Peyer's patch (tissue), 4 donors: ENCODE measurements around the gene RPS10. TPM values are rescaled to one million over a fixed set of nuclear protein-coding genes. Genes with fewer than 3 reads are reported as not detected.
"Not testable (repeated sequence)": the region's sequence is repeated elsewhere in the genome, so short reads cannot be mapped to it uniquely, and the experiment has no call there.

ENCODE experiments used
- DNase-seq, 3 donors: peaks; one replicate each; pipeline ENCODE4 v3.0.0-alpha.2; 2017 to 2019
- H3K27ac ChIP-seq, 4 donors: fragments of 200-600 bp; sonication (generic); one replicate each; pipeline ENCODE4 v1.5.1; 2016 to 2019
- H3K27me3 ChIP-seq, 2 donors: fragments of 200-600 bp; sonication (generic); one replicate each; pipeline ENCODE4 v1.5.1; 2019
- H3K36me3 ChIP-seq, 3 donors: fragments of 200-600 bp; sonication (generic); one replicate each; pipeline ENCODE4 v1.5.1; 2016 to 2019
- H3K4me1 ChIP-seq, 4 donors: fragments of 200-600 bp; sonication (generic); one replicate each; pipeline ENCODE4 v1.5.1; 2016 to 2019
- H3K4me3 ChIP-seq, 4 donors: fragments of 200-600 bp; sonication (generic); 1 replicate in 3 of 4; 2 replicates in 1 of 4; pipeline ENCODE4 v1.5.1; 2016 to 2019; ENCODE audit warnings: mild to moderate bottlenecking in 1 of 4
- H3K9me3 ChIP-seq, 4 donors: fragments of 200-600 bp; sonication (generic); one replicate each; pipeline ENCODE4 v1.5.1; 2016 to 2019; ENCODE audit warnings: mild to moderate bottlenecking in 1 of 4
- CTCF ChIP-seq, 6 experiments: fragments of 450-650 bp in 4 of 6; fragments of 200-600 bp in 2 of 6; sonication (generic) in 1 of 6; IDR thresholded peaks; one replicate each; pipeline ENCODE4 v1.5.1; 2017 to 2019; ENCODE audit warnings: antibody characterized with exemption in 6 of 6, mild to moderate bottlenecking in 3 of 6, moderate library complexity in 1 of 6
- POLR2A ChIP-seq, 2 donors: fragments of 450-650 bp; IDR thresholded peaks; one replicate each; pipeline ENCODE4 v1.5.1; 2017; ENCODE audit warnings: antibody characterized with exemption in 2 of 2, mild to moderate bottlenecking in 2 of 2, moderate library complexity in 2 of 2
- total RNA-seq, 4 donors: library from RNA; depleted of rRNA; stranded (reverse); fragments of >200 nt; gene quantifications; one replicate each; pipeline ENCODE4 v1.1.0, GENCODE V29; 2016

RPS10 gene
- total RNA-seq, 4 donors from 2014 or later, result 729 to 2,642 (median 1,002) TPM

- H3K36me3 ChIP-seq, result no peaks in the 10 kb centered on the region
- TF ChIP-seq CTCF (IDR thresholded peaks at IDR 0.05) (no peak), POLR2A (IDR thresholded peaks at IDR 0.05) (no peak)
- no peaks in the 10 kb centered on the region for H3K9me3 ChIP-seq
- H3K4me1 ChIP-seq, result no peaks in the 10 kb centered on the region
- no peak overlapping the region for H3K27ac ChIP-seq
- no peak for DNase-seq
- no peaks in the 10 kb centered on the region for H3K27me3 ChIP-seq
- H3K4me3 ChIP-seq, result no peak overlapping the region
Observed at GRCh38 chr6:34373511-34373910, 52.4 kb downstream of the RPS10 start.

GRCh38 chr6:34371865-34372264 lies 54.0 kb downstream of the RPS10 start:
- DNase-seq, H3K36me3 ChIP-seq, H3K4me3 ChIP-seq, H3K4me1 ChIP-seq, H3K9me3 ChIP-seq, H3K27me3 ChIP-seq, H3K27ac ChIP-seq: not testable (repeated sequence)

- H3K27me3 ChIP-seq, result no peaks in the 10 kb centered on the region
- no peak overlapping the region for H3K27ac ChIP-seq
- no peaks in the 10 kb centered on the region for H3K9me3 ChIP-seq
- no peaks in the 10 kb centered on the region for H3K4me1 ChIP-seq
- H3K36me3 ChIP-seq, result no peaks in the 10 kb centered on the region
- DNase-seq, result no peak
- H3K4me3 ChIP-seq, result no peak overlapping the region
- no peak for TF ChIP-seq CTCF (IDR thresholded peaks at IDR 0.05)
- TF ChIP-seq POLR2A (IDR thresholded peaks at IDR 0.05), result no peak
Observed at GRCh38 chr6:34370361-34370760, 55.5 kb downstream of the RPS10 start.

- DNase-seq, result no peak
- Histone ChIP-seq H3K36me3 (no peaks in the 10 kb centered on the region), H3K4me3 (no peak overlapping the region), H3K4me1 (no peaks in the 10 kb centered on the region), H3K27ac (no peak overlapping the region), H3K27me3 (no peaks in the 10 kb centered on the region), H3K9me3 (no peaks in the 10 kb centered on the region)
- no peak for TF ChIP-seq POLR2A (IDR thresholded peaks at IDR 0.05)
- no peak for TF ChIP-seq CTCF (IDR thresholded peaks at IDR 0.05)
Observed at GRCh38 chr6:34369385-34369784, 56.5 kb downstream of the RPS10 start.

Other genes with a start within 250 kb of the RPS10 start
- gene HMGA1, start 189.2 kb downstream of the RPS10 start, total RNA-seq, result 100 to 1,000 TPM in 1 of 4 donors, 10 to 100 TPM in 3; 71.3 to 102 (median 90.7) TPM
- 10 to 100 TPM in 3 of 4 donors, 1 to 10 TPM in 1; 8.9 to 30.5 (median 14.9) TPM for gene SMIM29, start 177.1 kb downstream of the RPS10 start, total RNA-seq
- 10 to 100 TPM; 17.3 to 28.1 (median 20.6) TPM for gene NUDT3, start 33.4 kb downstream of the RPS10 start, total RNA-seq
- 1 to 10 TPM in 1 of 4 donors, under 1 TPM in 2, not detected in 1; 0.28 to 9.9 (median 0.40) TPM for gene PACSIN1, start 40.0 kb upstream of the RPS10 start, total RNA-seq
- 10 to 100 TPM; 29.7 to 58.7 (median 39.0) TPM for gene SPDEF, start 130.3 kb upstream of the RPS10 start, total RNA-seq